ENCODE data around the gene PRKG2.

- TF ChIP-seq CTCF (IDR thresholded peaks at IDR 0.05), result no peak
- no peak for TF ChIP-seq POLR2AphosphoS5 (IDR thresholded peaks at IDR 0.05)
Observed at GRCh38 chr4:81214144-81214880, 710 bp downstream of the PRKG2 start.
